Ovary (tissue), 9 donors: Measurements from ENCODE around the gene CNOT6. TPM values are rescaled to one million over a fixed set of nuclear protein-coding genes. Genes with fewer than 3 reads are reported as not detected.

ENCODE experiments used
- DNase-seq, 5 donors: peaks; one replicate each; pipeline ENCODE4 v3.0.0-alpha.2; 2019 to 2020
- H3K27ac ChIP-seq, 2 donors: fragments of 200-600 bp; one replicate each; pipeline versions ENCODE4 v1.5.1 to v1.8.0; 2019 to 2022
- H3K27me3 ChIP-seq: fragments of 200-600 bp; one replicate; pipeline ENCODE4 v1.8.0; 2022
- H3K36me3 ChIP-seq: fragments of 200-600 bp; sonication (generic); one replicate; pipeline ENCODE4 v1.5.1; 2019
- H3K4me1 ChIP-seq: one replicate; pipeline ENCODE4 v1.8.1; 2013; ENCODE audit warnings: mild to moderate bottlenecking, moderate library complexity; ENCODE audit not compliant: insufficient read depth
- H3K4me3 ChIP-seq: fragments of 200-600 bp; sonication (generic); one replicate; pipeline ENCODE4 v1.5.1; 2017
- H3K9me3 ChIP-seq, 2 donors: fragments of 200-600 bp in 1 of 2; sonication (generic) in 1 of 2; one replicate each; pipeline versions ENCODE4 v1.5.1 to v1.8.1; 2013 to 2019; ENCODE audit warnings: mild to moderate bottlenecking in 1 of 2, moderate library complexity in 1 of 2
- CTCF ChIP-seq, 3 donors: fragments of 450-650 bp in 2 of 3; fragments of 200-600 bp in 1 of 3; IDR thresholded peaks; one replicate each; pipeline versions ENCODE4 v1.5.1 to v1.8.0; 2016 to 2022; ENCODE audit warnings: antibody characterized with exemption in 3 of 3, mild to moderate bottlenecking in 1 of 3
- EP300 ChIP-seq: sonication (generic); formaldehyde crosslinking; IDR thresholded peaks from one replicate; pipeline ENCODE4 v1.6.1; 2017; ENCODE audit warnings: antibody characterized with exemption
- POLR2A ChIP-seq: fragments of 450-650 bp; IDR thresholded peaks from one replicate; pipeline ENCODE4 v1.6.1; 2017; ENCODE audit warnings: antibody characterized with exemption, mild to moderate bottlenecking, moderate library complexity
- WGBS, 3 donors: extraction: QIAGEN DNeasy Blood & Tissue Kit in 1 of 3; methylation state at CpG; one replicate each; pipeline versions ENCODE4 v1.1.5 to v1.1.7; 2013 to 2017; 5-methylcytosine and 5-hydroxymethylcytosine counted together
- intact Hi-C, 4 donors: fragments of 100-400 bp; cut with DNase I; formaldehyde crosslinking; loops; one replicate each; pipeline versions ENCODE4 v1.11.0 to v1.15.1; 2022 to 2023
- polyA plus RNA-seq, 2 donors: library from polyadenylated mRNA; stranded (reverse); fragments of 200-250 nt in 1 of 2; fragments of 350-450 nt in 1 of 2; fragmentation: Illumina TruSeq in 1 of 2; extraction: RNeasy Lipid Tissue Mini Kit (QIAGEN cat#74804) in 1 of 2; gene quantifications; one replicate each; pipeline ENCODE4 v1.2.3, GENCODE V29; 2013 to 2014
- total RNA-seq, 7 donors: library from RNA; depleted of rRNA in 2 of 7; stranded (reverse); fragments of >200 nt in 2 of 7; fragmentation: NEBNext Ultra II Directional in 3 of 7; extraction: Animal tissue kit (Norgen Biotek cat#: 25700) in 3 of 7; gene quantifications; one replicate each; pipeline versions ENCODE4 v1.1.0 to v1.2.4, GENCODE V29; 2016 to 2023
- donor health status: DM: no; HTN: no; CAD: no; lungs with moderate emphysema.
- donor health status: DM: no; HTN: no; CAD: no.
- donor health status: Bipolar disorder and iron deficiency.
- donor health status: DM: yes; HTN: yes; CAD: no.
- donor health status: DM: no; HTN: no; CAD: no.
- donor health status: DM: yes; HTN: yes; CAD: no.

The CNOT6 gene
- total and polyA plus RNA-seq, 9 donors, result 10.3 to 24.9 (median 16.4) TPM

- intact Hi-C loops, result no loop called here
- Histone ChIP-seq H3K27me3 (no peaks in the 10 kb centered on the region), H3K9me3 (no peaks in the 10 kb centered on the region), H3K36me3 (no peaks in the 10 kb centered on the region), H3K4me3 (no peak overlapping the region), H3K4me1 (peaks cover 4% of the 10 kb centered on the region), H3K27ac (no peak overlapping the region)
- WGBS, 3 donors, result 87 to 94% (median 94%) methylated on average over 1 of the region's 1 CpG
- DNase-seq, result no peak
- no peak for TF ChIP-seq POLR2A
- TF ChIP-seq EP300, result no peak
- no peak for TF ChIP-seq CTCF (IDR thresholded peaks at IDR 0.05)
Measured at GRCh38 chr5:180532268-180532667, 38.1 kb downstream of the CNOT6 start.

GRCh38 chr5:180533845-180534244, 39.7 kb downstream of the CNOT6 start:
- no peak for TF ChIP-seq CTCF (IDR thresholded peaks at IDR 0.05)
- no peak for TF ChIP-seq EP300
- no peak for TF ChIP-seq POLR2A
- no peak overlapping the region for H3K4me3 ChIP-seq
- H3K9me3 ChIP-seq, result no peaks in the 10 kb centered on the region
- H3K36me3 ChIP-seq, result no peaks in the 10 kb centered on the region
- no peak overlapping the region for H3K27ac ChIP-seq
- no peak for DNase-seq
- intact Hi-C loops, result no loop called here
- H3K4me1 ChIP-seq, result no peaks in the 10 kb centered on the region
- WGBS, 3 donors, result 85 to 94% (median 90%) methylated on average over 1 of the region's 1 CpG
- H3K27me3 ChIP-seq, result no peaks in the 10 kb centered on the region

GRCh38 chr5:180535573-180535972, 41.4 kb downstream of the CNOT6 start:
- no peaks in the 10 kb centered on the region for H3K36me3 ChIP-seq
- no peak overlapping the region for H3K4me3 ChIP-seq
- H3K27me3 ChIP-seq, result no peaks in the 10 kb centered on the region
- H3K9me3 ChIP-seq, result no peaks in the 10 kb centered on the region
- no peak overlapping the region for H3K27ac ChIP-seq
- intact Hi-C loops, result no loop called here
- 70 to 86% (median 72%) methylated on average over 4 of the region's 4 CpGs for WGBS, 3 donors
- no peak for DNase-seq
- no peaks in the 10 kb centered on the region for H3K4me1 ChIP-seq
- TF ChIP-seq POLR2A, result no peak
- no peak for TF ChIP-seq EP300
- TF ChIP-seq CTCF (IDR thresholded peaks at IDR 0.05), result no peak

GRCh38 chr5:180540050-180540694, 46.0 kb downstream of the CNOT6 start:
- no peak overlapping the region for H3K27ac ChIP-seq
- intact Hi-C loops, result no loop called here
- H3K9me3 ChIP-seq, result no peaks in the 10 kb centered on the region
- TF ChIP-seq EP300 (no peak), CTCF (IDR thresholded peaks at IDR 0.05) (no peak), POLR2A (no peak)
- no peaks in the 10 kb centered on the region for H3K27me3 ChIP-seq
- H3K4me1 ChIP-seq, result no peaks in the 10 kb centered on the region
- WGBS, 3 donors, result 91 to 98% (median 94%) methylated on average over 6 of the region's 6 CpGs
- DNase-seq, result no peak
- no peak overlapping the region for H3K4me3 ChIP-seq
- H3K36me3 ChIP-seq, result no peaks in the 10 kb centered on the region
